Measurements from ENCODE around the gene TPSD1.
A peak's percentile ranks its signal among the peaks of the same experiment; 100 is the strongest.
"Not testable (repeated sequence)": the region's sequence is repeated elsewhere in the genome, so short reads cannot be mapped to it uniquely, and the experiment has no call there.

TPSD1 gene
- long read RNA-seq, result 0 reads

GRCh38 chr16:1255276-1256122 is at the start of gene TPSD1:
TPSD1 (plus strand) TSS chr16:1256069; CDS start chr16:1256281, 212 bp downstream.
- not testable (repeated sequence) for H3K27ac ChIP-seq (replicated peaks); DNase-seq (ENCODE audit: low read depth in 1 of 2, low spot score in 1 of 2); H3K4me3 ChIP-seq (replicated peaks; ENCODE audit: insufficient read depth, low read length)
- peaks cover 17% of the 10 kb centered on the region for H3K27me3 ChIP-seq (ENCODE audit: insufficient read depth, poor library complexity, severe bottlenecking)

GRCh38 chr16:1206326-1206725 is 49.5 kb upstream of the TPSD1 start:
- no peak overlapping the region for H3K4me3 ChIP-seq (replicated peaks; ENCODE audit: insufficient read depth, low read length)
- H3K27me3 ChIP-seq (ENCODE audit: insufficient read depth, poor library complexity, severe bottlenecking), result no peaks in the 10 kb centered on the region
- no peak for TF ChIP-seq REST (IDR thresholded peaks at IDR 0.05; ENCODE audit: insufficient replicate concordance, low read depth)
- no peak overlapping the region for H3K27ac ChIP-seq (replicated peaks)
- no peak for DNase-seq (ENCODE audit: low read depth in 1 of 2, low spot score in 1 of 2)

GRCh38 chr16:1206786-1207185 is 49.1 kb upstream of the TPSD1 start:
- TF ChIP-seq POLR2AphosphoS5 (IDR thresholded peaks at IDR 0.05; ENCODE audit: low read depth), result no peak
- TF ChIP-seq SPI1 (IDR thresholded peaks at IDR 0.05; ENCODE audit: borderline replicate concordance, low read depth), result no peak
- no peak for TF ChIP-seq REST (IDR thresholded peaks at IDR 0.05; ENCODE audit: insufficient replicate concordance, low read depth)
- no peak for TF ChIP-seq GABPA (IDR thresholded peaks at IDR 0.05; ENCODE audit: low read depth)
- no peak for TF ChIP-seq CTCF (IDR thresholded peaks at IDR 0.05; ENCODE audit: insufficient read depth, low read length)
- no peak for DNase-seq (ENCODE audit: low read depth in 1 of 2, low spot score in 1 of 2)
- Histone ChIP-seq H3K4me3 (replicated peaks; ENCODE audit: insufficient read depth, low read length) (no peak overlapping the region), H3K27ac (replicated peaks) (no peak overlapping the region), H3K27me3 (ENCODE audit: insufficient read depth, poor library complexity, severe bottlenecking) (no peaks in the 10 kb centered on the region)

GRCh38 chr16:1208239-1208830 is 47.5 kb upstream of the TPSD1 start:
- H3K4me3 ChIP-seq (replicated peaks; ENCODE audit: insufficient read depth, low read length), result no peak overlapping the region
- no peaks in the 10 kb centered on the region for H3K27me3 ChIP-seq (ENCODE audit: insufficient read depth, poor library complexity, severe bottlenecking)
- TF ChIP-seq SPI1 (IDR thresholded peaks at IDR 0.05; ENCODE audit: borderline replicate concordance, low read depth) (no peak), CTCF (IDR thresholded peaks at IDR 0.05; ENCODE audit: insufficient read depth, low read length) (no peak), REST (IDR thresholded peaks at IDR 0.05; ENCODE audit: insufficient replicate concordance, low read depth) (no peak), POLR2AphosphoS5 (IDR thresholded peaks at IDR 0.05; ENCODE audit: low read depth) (no peak), GABPA (IDR thresholded peaks at IDR 0.05; ENCODE audit: low read depth) (no peak)
- peak in 1 of 2 experiments; percentile 9 for DNase-seq (ENCODE audit: low read depth in 1 of 2, low spot score in 1 of 2)
- H3K27ac ChIP-seq (replicated peaks), result no peak overlapping the region
